ENCODE measurements around the gene TTC3. TPM values are rescaled to one million over a fixed set of nuclear protein-coding genes. Genes with fewer than 3 reads are reported as not detected.
"Not testable (repeated sequence)": the region's sequence is repeated elsewhere in the genome, so short reads cannot be mapped to it uniquely, and the experiment has no call there.

The TTC3 gene
- total RNA-seq, 2 experiments from 2014 or later: 63.1 to 65.6 TPM

DNA sequence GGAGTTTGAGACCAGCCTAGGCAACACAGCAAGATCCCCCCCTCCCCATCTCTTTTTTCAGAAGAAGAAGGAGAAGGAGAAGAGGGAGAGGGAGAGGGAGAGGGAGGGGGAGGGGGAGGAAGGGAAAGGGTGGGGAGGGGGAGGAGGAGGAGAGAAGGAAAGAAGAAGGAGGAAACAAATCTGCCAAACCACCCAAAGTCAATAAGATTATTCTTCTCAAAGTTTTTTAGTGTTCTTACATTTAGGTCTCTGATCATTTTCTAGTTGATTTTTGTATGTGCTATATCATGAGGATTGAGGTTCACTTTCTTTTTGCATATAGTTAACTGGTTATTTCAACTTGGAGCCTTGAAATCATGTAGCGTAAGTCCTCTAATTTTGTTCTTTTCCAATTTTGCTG is 137.7 kb downstream of the TTC3 start:
- POLR2A ChIA-PET: no interaction called here
- peaks cover 1% of the 10 kb centered on the region for H3K36me3 Mint-ChIP-seq

DNA sequence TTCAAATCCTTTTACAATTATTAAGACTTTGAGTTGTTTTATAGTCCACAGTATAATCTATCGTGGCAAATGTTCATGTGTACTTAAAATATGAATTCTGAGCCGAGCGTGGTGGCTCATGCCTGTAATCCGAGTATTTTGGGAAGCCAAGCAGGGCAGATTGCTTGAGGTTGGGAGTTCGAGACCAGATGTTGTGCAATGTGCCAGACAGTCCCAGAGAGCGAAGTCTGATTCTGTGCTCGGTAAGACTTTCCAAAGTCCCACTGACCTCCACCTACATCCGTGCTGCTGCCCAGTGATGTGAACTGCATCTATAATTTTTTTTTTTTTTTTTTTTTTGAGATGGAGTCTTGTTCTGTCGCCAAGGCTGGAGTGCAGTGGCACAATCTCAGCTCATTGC is 141.9 kb downstream of the TTC3 start:
- ChIA-PET POLR2A (no interaction called here), CTCF (no interaction called here)
- no peak overlapping the region for H3K4me3 Mint-ChIP-seq
- intact Hi-C loops (cut with micrococcal nuclease): no loop called here
- H3K27ac Mint-ChIP-seq: no peak overlapping the region
- H3K4me1 Mint-ChIP-seq (ENCODE audit: low read depth): peaks cover 5% of the 10 kb centered on the region
- DNase-seq: no peak
- no peaks in the 10 kb centered on the region for H3K27me3 Mint-ChIP-seq
- H3K36me3 Mint-ChIP-seq: peaks cover 1% of the 10 kb centered on the region
- peaks cover 7% of the 10 kb centered on the region for H3K9me3 Mint-ChIP-seq

More for the DNA sequence above, 137.7 kb downstream of the TTC3 start:
- H3K27ac Mint-ChIP-seq: no peak overlapping the region
- intact Hi-C loops (cut with micrococcal nuclease): no loop called here
- peaks cover 7% of the 10 kb centered on the region for H3K9me3 Mint-ChIP-seq
- no peaks in the 10 kb centered on the region for H3K27me3 Mint-ChIP-seq
- no peak overlapping the region for H3K4me3 Mint-ChIP-seq
- H3K4me1 Mint-ChIP-seq (ENCODE audit: low read depth): peaks cover 12% of the 10 kb centered on the region
- no peak for DNase-seq
- CTCF ChIA-PET: no interaction called here

DNA sequence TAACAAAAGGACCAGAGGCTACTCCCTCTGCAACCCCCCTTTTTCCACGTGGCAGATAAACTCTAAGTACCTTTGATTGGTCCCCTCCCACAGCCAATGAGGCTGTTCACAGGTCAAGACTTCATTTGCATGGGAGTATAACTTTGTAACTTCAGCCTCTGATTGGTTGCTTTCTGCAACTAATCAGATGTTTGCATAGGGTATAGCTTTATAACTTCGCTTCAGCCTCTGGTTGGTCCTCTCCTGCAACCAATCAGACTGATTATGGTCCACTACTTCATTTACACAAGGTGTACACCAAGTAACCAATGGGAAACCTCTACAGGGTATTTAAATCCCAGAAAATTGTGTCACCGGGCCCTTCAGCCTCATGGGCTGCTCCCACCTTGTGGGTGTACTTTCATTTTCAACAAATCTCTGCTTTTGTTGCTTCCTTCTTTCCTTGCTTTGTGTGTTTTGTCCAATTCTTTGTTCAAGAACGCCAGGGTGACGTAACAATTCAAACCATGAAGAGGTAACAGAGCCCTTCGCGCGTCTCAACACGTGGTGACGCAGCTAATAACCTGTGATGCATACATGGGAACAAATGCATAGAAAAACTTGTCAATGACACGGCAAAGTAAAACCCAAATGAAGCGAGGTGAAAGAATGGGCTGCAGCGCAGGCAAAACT is 146.8 kb downstream of the TTC3 start:
- Mint-ChIP-seq H3K4me1 (ENCODE audit: low read depth) (peaks cover 25% of the 10 kb centered on the region), H3K9me3 (peaks cover 2% of the 10 kb centered on the region), H3K27ac (peak overlapping the region; percentile 96), H3K4me3 (peak overlapping the region; percentile 86), H3K36me3 (peaks cover 18% of the 10 kb centered on the region), H3K27me3 (no peaks in the 10 kb centered on the region)
- intact Hi-C loops (cut with micrococcal nuclease): loop anchor here (2.0 to 10.0 kb wide), 3 partner anchors 39 to 345 kb away; partner anchors contain the start of genes PIGP and TTC3
- POLR2A ChIA-PET: interaction anchor here (1.1 to 2.0 kb wide), 3 partner anchors 12 to 146 kb away, joined by 8 read pairs; partner anchors contain the start of gene DYRK1A
- peak; percentile 27 for DNase-seq
- CTCF ChIA-PET: no interaction called here

DNA sequence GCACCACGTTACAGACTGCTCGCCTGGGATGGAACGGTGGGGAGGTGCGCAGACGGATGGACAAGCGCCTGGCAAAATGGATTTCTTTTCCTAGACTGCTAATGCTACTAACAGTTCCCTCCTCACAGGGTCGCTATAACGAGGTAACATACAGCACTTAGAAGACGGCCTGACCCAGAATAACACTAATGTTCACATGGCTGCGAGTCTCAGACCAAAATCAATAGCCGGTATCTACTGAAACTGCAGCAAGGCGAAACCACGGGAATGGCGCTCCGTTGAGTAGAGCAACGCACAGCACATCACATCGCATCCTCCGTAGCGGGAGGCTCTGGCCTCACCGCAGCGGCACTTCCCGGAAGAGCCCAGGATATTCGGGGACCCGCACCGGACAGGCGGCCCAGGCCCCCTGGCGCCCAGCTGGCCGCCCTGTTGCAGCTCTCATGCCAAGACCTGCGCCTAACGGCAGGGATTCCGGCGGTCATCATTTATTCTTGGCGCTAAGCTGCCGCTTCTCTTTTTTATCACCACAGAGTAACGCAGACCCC is 147.5 kb downstream of the TTC3 start:
- peaks cover 23% of the 10 kb centered on the region for H3K36me3 Mint-ChIP-seq
- intact Hi-C loops (cut with micrococcal nuclease): loop anchor here (2.0 to 10.0 kb wide), 3 partner anchors 38 to 344 kb away; partner anchors contain the start of genes PIGP and TTC3
- H3K4me3 Mint-ChIP-seq: peak overlapping the region; percentile 86
- POLR2A ChIA-PET: interaction anchor here (1.1 to 2.0 kb wide), 6 partner anchors 13 to 343 kb away, joined by 4 to 8 read pairs (median 8); partner anchors contain the start of genes DYRK1A and VPS26C
- H3K4me1 Mint-ChIP-seq (ENCODE audit: low read depth): peaks cover 31% of the 10 kb centered on the region
- CTCF ChIA-PET: interaction anchor here (0.8 to 1.1 kb wide), 6 partner anchors 9 to 345 kb away, joined by 3 to 5 read pairs (median 4); partner anchors contain the start of genes DYRK1A and VPS26C
- DNase-seq: peak; percentile 49
- peak overlapping the region; percentile 96 for H3K27ac Mint-ChIP-seq
- no peaks in the 10 kb centered on the region for H3K27me3 Mint-ChIP-seq
- H3K9me3 Mint-ChIP-seq: peaks cover 2% of the 10 kb centered on the region

DNA sequence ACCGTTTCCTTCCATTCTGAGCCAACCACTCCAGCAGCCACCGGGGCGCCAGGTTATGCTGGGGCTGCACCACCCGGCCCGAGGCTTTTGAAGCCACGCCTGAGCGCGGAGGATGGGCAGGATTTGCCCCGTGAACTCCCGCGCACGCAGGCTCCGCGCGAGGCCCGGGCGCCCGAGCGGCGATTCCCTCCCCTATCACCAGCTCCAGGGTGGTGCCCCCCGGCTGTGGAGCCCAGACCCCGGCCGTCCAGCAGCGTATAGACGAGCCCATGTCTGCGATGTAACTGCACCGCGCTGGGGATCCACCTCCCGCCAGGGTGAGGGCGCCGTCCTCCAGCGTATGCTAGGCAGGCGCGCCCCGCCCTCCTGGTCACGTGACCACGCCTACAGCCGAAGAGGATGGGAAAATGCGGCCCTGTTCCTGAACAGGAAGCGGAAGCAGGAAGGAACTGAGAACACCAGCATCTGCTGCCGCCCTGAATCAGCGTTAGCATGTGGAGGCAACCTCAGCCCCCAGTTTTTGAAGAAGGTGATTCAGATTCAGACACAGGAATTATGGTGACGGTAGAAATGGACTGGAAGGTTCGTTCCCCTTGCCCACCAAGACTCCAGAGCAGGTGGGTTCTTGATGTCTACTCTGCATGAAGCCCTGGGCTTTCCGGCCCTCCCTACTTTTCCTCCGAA is 148.1 kb downstream of the TTC3 start:
- peaks cover 36% of the 10 kb centered on the region for H3K4me1 Mint-ChIP-seq (ENCODE audit: low read depth)
- intact Hi-C loops (cut with micrococcal nuclease): loop anchor here (1.0 to 10.0 kb wide), 5 partner anchors 38 to 344 kb away; partner anchors contain the start of genes DYRK1A, PIGP, TTC3 and VPS26C
- POLR2A ChIA-PET: interaction anchor here (1.1 to 2.0 kb wide), 6 partner anchors 13 to 343 kb away, joined by 4 to 8 read pairs (median 8); partner anchors contain the start of genes DYRK1A and VPS26C
- no peaks in the 10 kb centered on the region for H3K27me3 Mint-ChIP-seq
- peaks cover 2% of the 10 kb centered on the region for H3K9me3 Mint-ChIP-seq
- H3K36me3 Mint-ChIP-seq: peaks cover 27% of the 10 kb centered on the region
- peak; percentile 97 for DNase-seq
- H3K27ac Mint-ChIP-seq: peak overlapping the region; percentile 96
- peak overlapping the region; percentile 86 for H3K4me3 Mint-ChIP-seq
- CTCF ChIA-PET: interaction anchor here (0.8 to 1.1 kb wide), 6 partner anchors 8 to 344 kb away, joined by 3 to 5 read pairs (median 4); partner anchors contain the start of genes DYRK1A and VPS26C

DNA sequence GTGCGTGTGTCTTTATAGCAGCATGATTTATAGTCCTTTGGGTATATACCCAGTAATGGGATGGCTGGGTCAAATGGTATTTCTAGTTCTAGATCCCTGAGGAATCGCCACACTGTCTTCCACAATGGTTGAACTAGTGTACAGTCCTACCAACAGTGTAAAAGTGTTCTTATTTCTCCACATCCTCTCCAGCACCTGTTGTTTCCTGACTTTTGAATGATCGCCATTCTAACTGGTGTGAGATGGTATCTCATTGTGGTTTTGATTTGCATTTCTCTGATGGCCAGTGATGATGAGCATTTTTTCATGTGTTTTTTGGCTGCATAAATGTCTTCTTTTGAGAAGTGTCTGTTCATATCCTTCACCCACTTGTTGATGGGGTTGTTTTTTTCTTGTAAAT is 149.2 kb downstream of the TTC3 start:
- peak overlapping the region; percentile 58 for H3K27ac Mint-ChIP-seq
- DNase-seq, POLR2A ChIA-PET, H3K27me3 Mint-ChIP-seq, CTCF ChIA-PET, H3K9me3 Mint-ChIP-seq: not testable (repeated sequence)
- H3K4me3 Mint-ChIP-seq: peak overlapping the region; percentile 46
- intact Hi-C loops (cut with micrococcal nuclease): loop anchor here (10.0 kb wide), 1 partner anchor 343 kb away; no protein-coding TSS in a partner anchor
- peaks cover 39% of the 10 kb centered on the region for H3K4me1 Mint-ChIP-seq (ENCODE audit: low read depth)
- peaks cover 34% of the 10 kb centered on the region for H3K36me3 Mint-ChIP-seq

DNA sequence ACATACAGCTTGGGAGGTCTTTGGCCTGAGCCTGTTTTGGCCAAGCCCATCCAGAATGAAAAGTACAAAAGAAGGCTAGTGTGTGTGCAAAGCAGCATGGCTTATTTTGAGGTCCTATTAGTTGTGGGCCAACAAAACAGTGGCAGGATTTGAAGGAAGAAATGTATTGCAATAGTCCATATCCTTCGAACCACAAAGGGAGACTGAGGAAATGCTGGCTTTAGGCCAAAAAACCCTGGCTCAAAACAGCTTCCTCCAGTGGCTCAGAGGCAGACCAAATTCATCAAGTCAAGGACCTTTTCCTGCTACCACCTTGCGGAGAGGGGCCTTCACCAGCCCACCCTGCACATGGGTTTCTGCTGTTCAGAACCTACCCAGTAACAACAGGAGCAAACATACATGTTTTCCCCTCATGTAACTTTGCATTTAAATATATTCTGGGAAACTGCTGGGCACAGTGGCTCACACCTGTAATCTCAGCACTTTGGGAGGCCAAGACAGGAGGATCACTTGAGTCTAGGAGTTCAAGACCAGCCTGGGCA is 150.8 kb downstream of the TTC3 start:
- intact Hi-C loops (cut with micrococcal nuclease): loop anchor here (10.0 kb wide), 1 partner anchor 341 kb away; no protein-coding TSS in a partner anchor
- Mint-ChIP-seq H3K4me1 (ENCODE audit: low read depth) (peaks cover 39% of the 10 kb centered on the region), H3K27ac (no peak overlapping the region), H3K9me3 (peaks cover 2% of the 10 kb centered on the region), H3K36me3 (peaks cover 42% of the 10 kb centered on the region), H3K27me3 (no peaks in the 10 kb centered on the region), H3K4me3 (no peak overlapping the region)
- no peak for DNase-seq
- ChIA-PET POLR2A (interaction anchor here (0.6 kb wide), 1 partner anchor 21 kb away, joined by 3 read pairs; no protein-coding TSS in a partner anchor), CTCF (interaction anchor here (1.2 kb wide), 1 partner anchor 340 kb away, joined by 5 read pairs; no protein-coding TSS in a partner anchor)

DNA sequence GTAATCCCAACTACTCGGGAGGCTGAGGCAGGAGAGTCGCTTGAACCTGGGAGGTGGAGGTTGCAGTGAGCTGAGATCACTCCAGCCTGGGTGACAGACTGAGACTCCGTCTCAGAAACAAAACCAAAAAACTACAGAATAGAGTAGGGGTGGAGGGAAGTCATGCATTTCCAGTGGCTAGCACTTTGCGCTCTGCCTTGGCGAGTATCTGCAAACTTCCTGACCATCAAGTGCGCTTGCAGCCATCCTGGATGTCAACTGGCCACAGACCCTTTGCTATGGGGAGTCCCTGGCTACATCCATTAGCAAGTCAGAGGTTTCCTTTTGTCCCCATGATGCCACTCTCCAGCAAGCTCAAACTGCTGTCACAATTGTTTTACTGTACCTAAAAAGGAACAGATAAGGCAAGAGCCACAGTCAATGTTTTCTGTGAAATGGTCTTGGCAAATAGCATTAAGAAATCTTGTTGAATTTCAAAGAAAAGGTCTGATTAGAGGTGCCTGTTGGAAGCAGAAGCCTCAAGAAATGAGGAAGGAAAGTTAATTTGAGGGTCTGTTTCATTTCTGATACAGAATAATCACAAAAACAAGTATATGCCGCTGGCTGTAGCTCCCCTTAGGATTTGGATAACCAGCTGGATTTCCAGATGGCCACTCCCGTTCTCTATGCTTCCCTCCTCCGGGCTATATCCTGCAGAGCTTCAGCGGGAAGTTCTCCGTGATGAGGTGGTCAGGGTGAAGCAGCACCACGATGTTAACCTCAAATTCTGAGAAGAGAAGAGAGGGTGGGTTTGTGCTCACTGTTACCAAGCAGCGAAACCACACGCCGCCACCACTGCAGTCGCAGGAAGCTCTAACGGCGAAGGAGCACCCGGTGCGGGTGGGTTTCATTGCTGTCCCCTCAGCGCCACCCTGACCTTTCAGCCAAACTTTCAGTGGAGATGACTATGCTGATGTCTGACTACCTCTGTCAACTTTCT is 152.1 kb downstream of the TTC3 start:
- peak; percentile 74 for DNase-seq
- H3K27me3 Mint-ChIP-seq: no peaks in the 10 kb centered on the region
- ChIA-PET CTCF (no interaction called here), POLR2A (interaction anchor here (0.6 kb wide), 1 partner anchor 23 kb away, joined by 3 read pairs; no protein-coding TSS in a partner anchor)
- H3K36me3 Mint-ChIP-seq: peaks cover 44% of the 10 kb centered on the region
- intact Hi-C loops (cut with micrococcal nuclease): loop anchor here (10.0 kb wide), 1 partner anchor 340 kb away; no protein-coding TSS in a partner anchor
- H3K4me3 Mint-ChIP-seq: no peak overlapping the region
- H3K9me3 Mint-ChIP-seq: peaks cover 2% of the 10 kb centered on the region
- peaks cover 32% of the 10 kb centered on the region for H3K4me1 Mint-ChIP-seq (ENCODE audit: low read depth)
- peak overlapping the region; percentile 77 for H3K27ac Mint-ChIP-seq

DNA sequence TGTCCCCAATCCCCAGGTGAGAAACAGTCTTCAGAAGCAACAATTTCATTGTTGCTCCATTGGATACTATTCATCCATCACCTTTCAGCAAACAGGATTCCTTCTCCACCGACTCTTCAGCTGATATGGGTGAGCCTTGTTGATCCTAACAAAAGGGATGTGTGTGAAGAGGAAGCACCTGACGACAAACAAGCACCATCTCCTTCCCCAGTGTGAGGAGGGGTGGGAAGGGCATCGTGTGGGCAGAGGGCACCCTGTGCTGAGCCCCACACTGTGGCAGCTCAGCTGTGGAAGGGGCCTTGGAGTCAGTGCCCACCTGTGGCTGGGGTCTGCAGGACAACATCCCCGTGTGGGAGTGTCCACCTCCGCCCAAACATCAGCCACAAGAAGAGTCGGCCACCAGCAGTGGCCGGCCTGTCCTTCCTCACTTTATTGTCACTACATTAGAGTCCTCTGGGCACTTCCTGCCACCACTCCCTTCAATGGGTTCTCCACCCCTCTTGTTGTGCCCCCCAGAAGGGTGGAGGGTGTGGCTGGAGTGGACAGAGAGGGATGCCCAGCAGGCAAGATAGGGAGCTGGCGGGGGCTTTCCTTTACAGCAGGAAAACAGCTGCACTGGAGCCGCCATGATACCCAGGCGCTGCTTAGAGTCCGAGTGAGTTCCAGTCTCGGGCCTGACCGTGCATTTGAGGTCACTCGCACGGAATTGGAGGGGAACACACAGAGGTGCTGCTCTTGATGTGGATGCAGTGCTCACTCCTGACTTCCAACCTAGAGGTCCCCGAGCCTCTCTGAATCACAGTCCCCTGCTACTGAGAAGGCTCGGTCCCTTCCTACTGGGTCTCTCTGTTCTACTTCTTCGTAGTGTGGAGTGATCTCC is 153.2 kb downstream of the TTC3 start:
- intact Hi-C loops (cut with micrococcal nuclease): loop anchor here (10.0 kb wide), 1 partner anchor 339 kb away; no protein-coding TSS in a partner anchor
- Mint-ChIP-seq H3K36me3 (peaks cover 47% of the 10 kb centered on the region), H3K27me3 (no peaks in the 10 kb centered on the region), H3K27ac (peak overlapping the region; percentile 77), H3K4me1 (ENCODE audit: low read depth) (peaks cover 28% of the 10 kb centered on the region), H3K4me3 (peak overlapping the region; percentile 1), H3K9me3 (peaks cover 2% of the 10 kb centered on the region)
- ChIA-PET CTCF (interaction anchor here (0.7 kb wide), 1 partner anchor 375 kb away, joined by 3 read pairs; no protein-coding TSS in a partner anchor), POLR2A (no interaction called here)
- no peak for DNase-seq
